OCI-LY3 (cell line): ENCODE data around the gene MAGEB17.

Experiments used
- H2AFZ ChIP-seq: fragments of 200-600, 300-600 bp; shearing (Covaris generic); 2 replicates; pipeline ENCODE4 v1.6.0; 2014; ENCODE audit warnings: antibody characterized with exemption, low read depth, low read length
- H3K27ac ChIP-seq: fragments of 200-600, 300-600 bp; sonication (generic); 2 replicates; pipeline ENCODE4 v1.5.1; 2014; ENCODE audit warnings: mild to moderate bottlenecking, low read length, moderate library complexity, mixed read lengths
- H3K27me3 ChIP-seq: fragments of 200-600, 300-600 bp; sonication (generic); 2 replicates; pipeline ENCODE4 v1.6.1; 2014; ENCODE audit warnings: low read depth, low read length, mixed read lengths
- H3K36me3 ChIP-seq: fragments of 200-600, 300-600 bp; sonication (generic); replicated peaks from 2 replicates; pipeline ENCODE3; 2014; ENCODE audit warnings: low read depth, low read length, mixed read lengths
- H3K4me1 ChIP-seq: fragments of 300-600, 200-600 bp; sonication (generic); 2 replicates; pipeline ENCODE4 v1.6.1; 2014; ENCODE audit warnings: low read length, mixed read lengths
- H3K4me2 ChIP-seq: fragments of 200-600, 300-600 bp; sonication (generic); 2 replicates; pipeline ENCODE4 v1.6.1; 2014; ENCODE audit warnings: low read length, mixed read lengths
- H3K4me3 ChIP-seq: fragments of 300-600, 200-600 bp; sonication (generic); 2 replicates; pipeline ENCODE4 v1.5.1; 2014; ENCODE audit warnings: antibody characterized with exemption, mild to moderate bottlenecking, low read length, moderate library complexity
- H3K79me2 ChIP-seq: fragments of 300-600, 200-600 bp; shearing (Covaris generic); 2 replicates; pipeline ENCODE4 v1.6.1; 2014; ENCODE audit warnings: mild to moderate bottlenecking, low read length, mixed read lengths
- H3K9ac ChIP-seq: fragments of 300-600, 200-600 bp; shearing (Covaris generic); 2 replicates; pipeline ENCODE4 v1.6.0; 2014; ENCODE audit warnings: mild to moderate bottlenecking, low read length, moderate library complexity
- H3K9me3 ChIP-seq: fragments of 200-600, 300-600 bp; shearing (Covaris generic); 2 replicates; pipeline ENCODE4 v1.6.1; 2014; ENCODE audit warnings: low read length, mixed read lengths; ENCODE audit not compliant: insufficient read depth
- H4K20me1 ChIP-seq: fragments of 200-600, 300-600 bp; sonication (generic); 2 replicates; pipeline ENCODE4 v1.6.1; 2016; ENCODE audit warnings: low read length, mixed read lengths; ENCODE audit not compliant: insufficient read depth
- CTCF ChIP-seq: fragments of 200-600, 300-600 bp; sonication (generic); IDR thresholded peaks from 2 replicates; pipeline ENCODE4 v1.5.1; 2014; ENCODE audit warnings: antibody characterized with exemption, low read length, low read depth
- EZH2phosphoT487 ChIP-seq: fragments of 200-600 bp; shearing (Covaris generic); IDR thresholded peaks from 2 replicates; pipeline ENCODE4 v1.6.1; 2018; ENCODE audit warnings: antibody characterized with exemption, mixed run types, low read depth

MAGEB17 gene

DNA sequence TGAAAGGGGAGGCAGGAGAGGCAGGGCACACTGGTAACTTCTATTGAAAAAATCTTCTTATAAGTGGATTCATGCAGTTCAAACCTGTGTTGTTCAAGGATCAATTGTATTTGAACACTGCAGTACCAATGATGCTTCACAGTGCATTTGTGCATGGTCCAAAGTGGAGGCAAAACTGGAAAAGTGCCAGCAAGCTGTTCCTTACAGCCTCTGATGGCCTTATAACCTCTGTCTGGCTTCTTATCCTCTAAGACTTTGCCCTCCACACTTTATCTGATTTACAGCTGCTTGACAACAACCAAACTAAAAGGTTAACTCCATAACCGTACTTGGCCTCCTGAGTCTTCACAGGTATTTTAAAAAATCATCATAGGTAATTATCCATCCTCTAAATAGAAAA is 40.4 kb downstream of the MAGEB17 start:
- H2AFZ ChIP-seq, result no peak overlapping the region
- no peak overlapping the region for H3K4me2 ChIP-seq
- TF ChIP-seq EZH2phosphoT487 (no peak), CTCF (no peak)
- H3K9ac ChIP-seq, result no peak overlapping the region
- no peaks in the 10 kb centered on the region for H3K79me2 ChIP-seq
- no peaks in the 10 kb centered on the region for H3K4me1 ChIP-seq
- H4K20me1 ChIP-seq, result no peaks in the 10 kb centered on the region
- no peaks in the 10 kb centered on the region for H3K27me3 ChIP-seq
- no peak overlapping the region for H3K4me3 ChIP-seq
- H3K27ac ChIP-seq, result no peak overlapping the region
- H3K9me3 ChIP-seq, result no peaks in the 10 kb centered on the region
- H3K36me3 ChIP-seq, result no peaks in the 10 kb centered on the region

GRCh38 chrX:16208601-16209000 is 41.3 kb downstream of the MAGEB17 start:
- Histone ChIP-seq H3K4me1 (no peaks in the 10 kb centered on the region), H3K9me3 (no peaks in the 10 kb centered on the region), H3K27me3 (no peaks in the 10 kb centered on the region), H3K4me2 (no peak overlapping the region), H3K27ac (no peak overlapping the region), H2AFZ (no peak overlapping the region), H3K4me3 (no peak overlapping the region), H4K20me1 (no peaks in the 10 kb centered on the region), H3K36me3 (no peaks in the 10 kb centered on the region), H3K79me2 (no peaks in the 10 kb centered on the region), H3K9ac (no peak overlapping the region)
- TF ChIP-seq CTCF (no peak), EZH2phosphoT487 (no peak)

- Histone ChIP-seq H3K79me2 (no peaks in the 10 kb centered on the region), H3K4me2 (no peak overlapping the region), H3K9me3 (no peaks in the 10 kb centered on the region), H2AFZ (no peak overlapping the region), H4K20me1 (no peaks in the 10 kb centered on the region), H3K9ac (no peak overlapping the region), H3K27me3 (no peaks in the 10 kb centered on the region), H3K4me1 (no peaks in the 10 kb centered on the region), H3K4me3 (no peak overlapping the region), H3K36me3 (no peaks in the 10 kb centered on the region), H3K27ac (no peak overlapping the region)
- no peak for TF ChIP-seq EZH2phosphoT487
- TF ChIP-seq CTCF, result no peak
Measured at GRCh38 chrX:16210061-16210460, 42.8 kb downstream of the MAGEB17 start.

- TF ChIP-seq EZH2phosphoT487, result no peak
- no peak for TF ChIP-seq CTCF
- no peak overlapping the region for H3K4me2 ChIP-seq
- no peaks in the 10 kb centered on the region for H3K27me3 ChIP-seq
- no peak overlapping the region for H3K4me3 ChIP-seq
- H3K79me2 ChIP-seq, result no peaks in the 10 kb centered on the region
- no peak overlapping the region for H3K9ac ChIP-seq
- no peaks in the 10 kb centered on the region for H4K20me1 ChIP-seq
- H3K4me1 ChIP-seq, result no peaks in the 10 kb centered on the region
- H3K36me3 ChIP-seq, result no peaks in the 10 kb centered on the region
- no peak overlapping the region for H3K27ac ChIP-seq
- H3K9me3 ChIP-seq, result no peaks in the 10 kb centered on the region
- no peak overlapping the region for H2AFZ ChIP-seq
Measured at GRCh38 chrX:16212024-16212423, 44.7 kb downstream of the MAGEB17 start.
